HL-60/S4 treated with phorbol 12-myristate 13-acetate at 8.2 ng/mL for 4 days and 3 days (cell line): ENCODE data around the gene SAFB2.
"Not testable (repeated sequence)": the region's sequence is repeated elsewhere in the genome, so short reads cannot be mapped to it uniquely, and the experiment has no call there.

Source experiments
- in situ Hi-C: fragments of 300-500 bp; cut with MboI; formaldehyde crosslinking; loops from 2 replicates; pipeline ENCODE4 v1.15.0; 2022; ENCODE audit warnings: low sequenced_read_pairs

Gene SAFB2

DNA sequence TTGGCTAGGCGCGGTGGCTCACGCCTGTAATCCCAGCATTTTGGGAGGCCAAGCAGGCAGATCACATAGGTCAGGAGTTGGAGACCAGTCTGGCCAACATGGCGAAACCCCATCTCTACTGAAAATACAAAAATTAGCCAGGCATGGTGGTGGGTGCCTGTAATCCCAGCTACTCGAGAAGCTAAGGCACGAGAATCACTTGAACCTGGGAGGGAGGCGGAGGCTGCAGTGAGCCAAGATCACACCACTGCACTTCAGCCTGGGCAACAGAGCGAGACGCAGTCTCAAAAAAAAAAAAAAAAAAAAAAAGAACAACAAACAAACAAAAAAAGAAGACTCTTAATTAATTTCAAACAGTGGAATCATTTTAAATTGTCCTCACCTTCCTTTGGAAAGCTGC, 13.8 kb downstream of the SAFB2 start:
- in situ Hi-C loops: not testable (repeated sequence)

DNA sequence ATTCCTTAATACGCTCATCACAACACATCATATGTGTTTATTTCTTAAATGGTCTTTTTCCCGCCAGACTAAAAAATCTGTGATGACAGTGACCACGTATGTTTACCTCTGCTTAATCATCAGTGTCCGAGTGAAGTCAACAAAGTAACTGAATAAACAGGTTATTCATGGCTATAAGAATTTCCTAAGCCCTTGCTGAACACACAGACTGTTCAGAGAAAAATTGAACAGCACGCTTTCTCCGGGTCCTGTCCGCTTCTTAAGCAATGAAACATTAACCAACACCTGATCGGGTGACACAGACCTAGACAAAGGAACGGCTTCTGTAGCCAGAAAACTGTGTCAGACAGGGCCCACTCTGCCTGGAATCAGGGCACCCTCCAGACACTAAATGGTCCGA, 14.3 kb downstream of the SAFB2 start:
- in situ Hi-C loops: no loop called here

DNA sequence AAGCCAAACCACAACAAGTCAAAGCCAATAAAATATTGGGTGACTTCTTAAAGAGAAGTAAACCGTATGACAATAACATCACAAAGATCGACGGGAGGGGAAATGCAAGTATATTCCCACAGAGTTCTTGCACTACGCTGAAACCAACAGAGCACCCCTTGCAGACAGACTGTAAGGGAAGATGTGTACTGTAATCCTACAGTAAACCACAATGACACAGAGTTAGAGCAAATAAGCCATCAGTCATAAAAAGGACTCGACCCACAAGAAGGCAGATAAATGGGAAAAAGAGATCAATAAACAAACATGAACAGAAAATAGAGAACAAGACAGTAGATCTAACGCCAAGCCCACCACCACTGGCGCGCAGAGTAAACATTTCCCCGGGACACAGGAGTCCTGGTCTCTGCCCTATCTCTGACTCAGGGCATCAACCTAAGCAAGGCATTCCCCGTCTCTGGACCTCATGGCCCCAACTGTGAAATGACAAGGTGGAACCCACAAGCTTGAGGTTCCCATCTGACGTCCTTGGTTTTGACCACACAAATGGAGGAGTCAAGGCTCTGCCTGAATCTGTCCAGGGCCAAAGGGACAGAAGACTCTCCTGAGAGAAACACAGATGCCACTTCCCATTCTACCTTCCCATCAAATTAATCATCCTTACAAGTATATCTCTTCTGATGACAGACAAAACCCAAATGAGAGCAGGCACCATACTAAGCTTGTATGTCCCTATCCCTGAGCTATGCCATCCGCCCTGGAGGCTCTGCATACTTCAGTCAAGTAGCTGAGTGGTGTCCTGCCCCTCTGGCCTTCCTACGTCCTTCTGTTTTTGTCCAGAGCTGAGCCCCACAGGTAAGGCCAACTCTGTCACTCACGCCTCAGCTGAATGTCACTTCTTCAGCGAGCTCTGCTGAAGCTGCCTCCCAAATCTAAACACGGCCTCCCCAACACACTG, 15.0 kb downstream of the SAFB2 start:
- in situ Hi-C loops: no loop called here

GRCh38 chr19:5605362-5605761, 17.2 kb downstream of the SAFB2 start:
- in situ Hi-C loops: no loop called here

- in situ Hi-C loops: no loop called here
These were observed 18.9 kb downstream of the SAFB2 start for GRCh38 chr19:5603626-5604025.

DNA sequence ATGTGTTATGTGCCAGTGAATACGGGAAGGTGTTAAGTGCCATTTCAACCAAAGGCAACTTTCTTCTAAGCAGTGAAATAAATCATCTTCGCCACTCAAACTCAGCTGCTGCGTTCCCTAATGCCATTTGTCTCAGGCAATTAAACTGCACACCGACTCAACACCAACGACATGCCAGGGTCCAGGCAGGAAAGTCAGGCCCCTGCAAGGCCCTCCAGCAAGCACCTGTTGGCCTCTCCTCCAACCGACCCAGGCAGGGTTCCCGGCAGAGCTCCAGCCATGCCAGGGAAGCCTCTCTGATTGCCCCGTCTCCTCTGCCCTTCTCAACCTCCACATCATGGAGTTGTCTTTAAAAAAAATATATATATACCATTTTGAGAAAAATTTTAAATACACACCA, 21.8 kb downstream of the SAFB2 start:
- in situ Hi-C loops: no loop called here

DNA sequence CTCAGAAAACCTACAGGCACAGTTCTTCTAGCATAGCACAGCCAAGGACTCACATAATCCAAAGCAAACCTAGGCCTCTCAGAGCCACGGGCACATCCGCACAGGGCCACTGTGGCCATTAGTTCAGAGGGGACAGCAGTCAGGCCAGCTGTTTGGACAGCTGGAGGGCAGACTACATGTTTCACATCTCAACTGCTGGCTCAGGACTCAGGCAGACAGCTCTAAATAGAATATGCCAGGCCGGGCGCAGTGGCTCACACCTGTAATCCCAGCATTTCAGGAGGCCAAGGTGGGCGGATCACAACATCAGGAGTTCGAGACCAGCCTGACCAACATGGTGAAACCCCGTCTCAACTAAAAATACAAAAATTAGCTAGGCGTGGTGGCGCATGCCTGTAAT, 26.8 kb downstream of the SAFB2 start:
- in situ Hi-C loops: no loop called here

DNA sequence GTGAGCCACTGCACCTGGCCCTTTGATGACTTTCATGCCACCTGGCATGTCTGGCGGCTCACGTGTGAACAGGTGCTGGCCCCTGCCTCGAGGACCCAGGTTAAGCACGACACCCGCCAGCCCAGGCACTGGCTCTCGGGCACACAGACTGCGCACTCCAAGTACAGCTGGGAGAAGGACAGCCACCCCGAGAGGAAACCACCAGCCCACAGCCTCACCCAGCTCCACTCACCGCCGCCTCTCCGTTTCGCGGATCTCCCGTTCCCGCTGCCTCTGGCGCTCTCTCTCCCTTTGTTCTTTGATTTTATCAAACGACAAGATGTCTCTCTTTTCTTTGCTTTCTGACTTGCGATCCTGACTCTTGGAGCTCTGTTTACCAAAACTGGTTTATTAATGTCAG, 27.4 kb downstream of the SAFB2 start:
- in situ Hi-C loops: no loop called here

GRCh38 chr19:5594521-5594950, 28.0 kb downstream of the SAFB2 start:
- in situ Hi-C loops: no loop called here

DNA sequence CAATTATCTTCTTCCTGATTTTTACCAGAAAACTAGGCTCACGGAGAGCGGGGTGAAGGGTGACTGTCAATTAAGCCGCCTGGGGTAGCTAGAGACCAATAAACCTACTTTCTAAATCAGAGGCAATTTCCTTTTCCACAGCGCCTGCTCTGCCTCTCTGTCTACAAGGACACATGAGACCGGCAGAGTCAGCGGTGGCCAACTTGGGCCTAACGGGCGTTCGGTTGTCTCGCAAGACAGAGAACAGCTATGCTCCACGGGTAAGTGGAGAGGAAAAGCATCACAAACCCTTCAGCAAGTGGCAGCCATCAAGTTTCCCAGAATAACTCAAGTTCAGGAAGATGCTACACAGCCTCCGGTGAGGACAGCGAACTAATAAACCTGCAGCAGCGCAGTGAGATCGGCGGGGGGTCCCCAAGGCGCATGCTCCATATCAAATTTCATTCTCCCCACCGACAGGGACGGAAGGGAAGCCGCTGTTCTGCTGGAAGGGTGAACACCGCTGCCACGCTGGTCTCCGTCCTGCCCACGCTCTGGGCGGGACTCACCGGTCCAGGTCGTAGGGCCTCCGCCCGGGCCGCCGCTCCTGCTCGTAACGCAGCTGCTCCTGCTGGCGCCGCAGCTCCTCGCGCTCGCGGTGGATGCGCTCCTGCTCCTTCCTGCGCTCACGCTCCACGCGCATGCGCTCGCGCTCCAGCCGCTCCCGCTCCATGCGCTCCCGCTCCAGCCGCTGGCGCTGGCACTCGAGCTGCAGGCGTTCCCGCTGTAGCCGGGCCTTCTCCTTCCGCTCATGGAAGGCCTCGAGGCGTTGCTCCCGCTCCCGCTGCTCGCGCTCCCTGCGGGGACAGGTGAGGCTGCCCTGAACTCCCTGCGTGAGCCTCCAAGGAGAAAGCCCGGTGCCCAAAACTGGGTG, 29.0 kb downstream of the SAFB2 start:
- in situ Hi-C loops: no loop called here

DNA sequence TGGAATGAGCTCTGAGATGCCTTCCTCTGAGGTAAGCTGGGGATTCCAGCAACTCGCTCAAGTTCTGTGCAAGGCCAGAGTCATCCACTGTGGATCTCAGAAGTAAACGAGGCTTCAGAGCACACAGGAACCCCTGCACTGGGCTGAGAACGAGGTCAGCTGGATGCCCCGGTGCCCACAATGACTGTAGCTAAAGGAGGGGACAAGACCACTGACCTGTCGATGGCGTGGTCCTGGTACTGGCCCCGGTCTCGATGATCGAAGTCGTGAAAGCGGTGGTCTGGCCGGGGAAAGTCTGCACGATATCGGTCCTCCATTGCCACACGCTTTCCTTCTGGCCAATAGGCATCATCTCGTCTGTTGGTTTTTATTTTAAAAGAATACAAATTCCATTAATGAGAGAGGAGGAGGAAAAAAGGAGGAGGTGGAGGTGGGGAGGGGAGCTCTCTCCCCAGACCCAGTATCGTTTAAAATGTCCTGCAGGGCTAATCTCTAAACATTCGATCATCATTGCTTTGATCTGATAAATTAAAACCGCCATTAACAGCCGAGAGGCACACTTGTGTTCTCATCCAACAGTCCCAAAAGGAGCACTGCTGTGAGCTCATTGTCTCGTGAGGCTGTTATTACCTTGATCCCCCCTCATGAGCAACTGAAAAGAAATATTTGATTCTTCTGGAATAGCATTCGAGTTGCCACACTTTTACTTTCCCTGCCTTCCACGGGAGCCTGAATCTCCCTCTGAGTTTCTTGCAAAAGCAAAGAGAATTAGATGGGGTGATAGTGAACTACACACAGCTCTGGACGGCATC, 29.8 kb downstream of the SAFB2 start:
- in situ Hi-C loops: no loop called here

GRCh38 chr19:5591476-5591875, 31.1 kb downstream of the SAFB2 start:
- in situ Hi-C loops: no loop called here

GRCh38 chr19:5590865-5591154, 31.8 kb downstream of the SAFB2 start:
- in situ Hi-C loops: no loop called here

- in situ Hi-C loops: no loop called here
These were observed 32.3 kb downstream of the SAFB2 start for GRCh38 chr19:5590151-5590864.

DNA sequence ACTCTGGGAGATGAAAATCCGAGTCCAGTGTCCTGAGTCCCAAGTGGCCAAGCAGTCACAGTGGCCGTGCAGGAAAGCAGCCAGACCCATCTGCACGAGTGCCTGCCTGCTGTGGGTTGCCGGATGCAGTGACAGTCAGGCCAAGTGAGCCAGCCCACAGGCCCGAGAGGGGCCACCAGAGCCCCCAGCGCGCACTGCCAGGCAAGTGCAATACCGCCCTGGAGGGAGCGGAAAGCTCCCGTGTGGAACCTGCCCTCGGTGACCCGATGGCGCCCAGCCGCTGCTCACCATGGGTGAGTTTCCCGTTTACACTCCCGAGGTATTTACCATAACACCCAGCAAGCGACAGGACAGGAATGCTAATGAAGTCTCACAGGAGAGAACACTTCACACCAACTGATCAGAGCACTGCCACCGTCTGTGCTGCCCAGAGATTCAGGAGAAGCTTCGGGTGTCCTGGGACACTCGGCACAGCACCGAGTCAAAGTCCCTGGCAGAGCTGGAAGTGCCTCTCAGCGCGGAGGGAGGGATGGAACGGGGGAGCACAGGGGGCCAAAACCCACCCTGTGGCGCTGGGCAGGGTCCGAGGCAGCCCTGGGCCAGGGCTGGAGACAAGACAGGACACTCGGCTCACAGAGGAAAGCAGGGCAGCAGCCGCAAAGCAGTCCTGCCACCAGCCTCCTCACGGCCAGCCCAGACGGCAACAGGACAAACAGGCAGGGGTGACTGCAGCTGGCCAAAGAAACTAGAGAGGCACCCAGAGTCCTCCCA, 33.5 kb downstream of the SAFB2 start:
- in situ Hi-C loops: no loop called here

GRCh38 chr19:5588441-5588840, 34.1 kb downstream of the SAFB2 start:
- in situ Hi-C loops: no loop called here

DNA sequence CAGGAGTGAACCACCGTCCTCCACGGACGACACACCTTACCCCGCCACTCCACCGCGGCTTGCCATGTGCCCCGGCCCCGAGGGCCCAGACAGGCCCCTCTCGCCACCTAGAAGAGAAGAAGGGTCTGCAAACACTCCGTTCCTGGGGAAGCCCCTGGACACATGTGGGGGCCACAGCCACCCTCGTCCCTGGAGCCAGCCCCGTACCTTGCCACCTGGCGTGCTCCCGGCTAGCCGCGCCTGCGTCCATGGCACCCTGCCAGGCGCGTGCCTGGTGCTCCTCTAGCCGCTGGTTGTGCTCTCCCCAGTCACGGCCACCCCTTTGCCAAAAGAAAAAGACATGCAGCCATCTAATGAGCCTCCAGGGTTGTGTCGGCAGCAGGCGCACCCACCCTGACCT, 34.9 kb downstream of the SAFB2 start:
- in situ Hi-C loops: no loop called here

DNA sequence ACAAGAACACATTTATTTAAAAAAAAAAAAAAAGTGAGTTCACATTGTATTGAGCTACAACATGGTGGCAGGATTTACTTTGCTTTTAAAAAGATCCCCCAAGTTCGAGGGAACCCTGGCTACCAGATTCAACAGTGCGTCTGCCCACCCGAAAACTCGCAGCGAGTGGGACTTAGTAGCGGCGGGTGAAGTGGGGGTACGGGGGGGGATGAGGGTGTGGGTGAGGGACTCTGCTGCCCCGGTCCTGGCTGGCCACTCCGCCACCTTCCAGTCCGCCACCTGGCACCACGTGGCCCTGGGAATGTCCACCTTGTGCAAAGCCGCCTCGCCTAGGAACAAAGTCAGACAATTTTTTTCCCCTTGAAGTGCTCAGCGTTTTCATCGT, 35.5 kb downstream of the SAFB2 start:
- in situ Hi-C loops: no loop called here

GRCh38 chr19:5586300-5587070, 36.1 kb downstream of the SAFB2 start:
- in situ Hi-C loops: no loop called here
